WI38 (cell line): ENCODE data around the gene NUP133.

ENCODE experiments used
- H3K4me3 ChIP-seq: 2 replicates; pipeline ENCODE4 v1.5.1; 2011; ENCODE audit warnings: low read depth, mild to moderate bottlenecking, control low read depth, low read length
- CTCF ChIP-seq: IDR thresholded peaks from 2 replicates; pipeline ENCODE4 v1.5.1; 2012; ENCODE audit warnings: low read depth, mild to moderate bottlenecking, control low read depth, low read length

NUP133 gene

GRCh38 chr1:229547542-229547941 is 39.4 kb upstream of the NUP133 start:
- H3K4me3 ChIP-seq, result no peak overlapping the region
- no peak for TF ChIP-seq CTCF

- H3K4me3 ChIP-seq, result no peak overlapping the region
- TF ChIP-seq CTCF, result no peak
Measured at GRCh38 chr1:229544587-229544986, 36.4 kb upstream of the NUP133 start.

- TF ChIP-seq CTCF, result no peak
- H3K4me3 ChIP-seq, result no peak overlapping the region
Measured at GRCh38 chr1:229539863-229540506, 31.8 kb upstream of the NUP133 start.

- TF ChIP-seq CTCF, result no peak
Measured at GRCh38 chr1:229538945-229539344, 30.8 kb upstream of the NUP133 start.

GRCh38 chr1:229537894-229538293 is 29.8 kb upstream of the NUP133 start:
- H3K4me3 ChIP-seq, result no peak overlapping the region
- no peak for TF ChIP-seq CTCF

More at GRCh38 chr1:229538945-229539344, 30.8 kb upstream of the NUP133 start:
- H3K4me3 ChIP-seq, result no peak overlapping the region

- no peak overlapping the region for H3K4me3 ChIP-seq
- no peak for TF ChIP-seq CTCF
Measured at GRCh38 chr1:229536982-229537381, 28.8 kb upstream of the NUP133 start.

- no peak overlapping the region for H3K4me3 ChIP-seq
- no peak for TF ChIP-seq CTCF
Measured at GRCh38 chr1:229535230-229535629, 27.1 kb upstream of the NUP133 start.
